C4-2B (cell line): ENCODE data around the gene C1QL2.

Experiments used
- CTCF ChIP-seq: fragments of 450-650 bp; conservative IDR thresholded peaks from 2 replicates; pipeline ENCODE4 v1.5.1; 2017; ENCODE audit warnings: mild to moderate bottlenecking
- ZFX ChIP-seq: fragments of 450-650 bp; IDR thresholded peaks from 2 replicates; pipeline ENCODE4 v1.6.1; 2017

- TF ChIP-seq CTCF (no peak), ZFX (no peak)
Observed at GRCh38 chr2:119111115-119111975, 47.2 kb downstream of the C1QL2 start.
